ENCODE data around the gene PRF1.

DNA sequence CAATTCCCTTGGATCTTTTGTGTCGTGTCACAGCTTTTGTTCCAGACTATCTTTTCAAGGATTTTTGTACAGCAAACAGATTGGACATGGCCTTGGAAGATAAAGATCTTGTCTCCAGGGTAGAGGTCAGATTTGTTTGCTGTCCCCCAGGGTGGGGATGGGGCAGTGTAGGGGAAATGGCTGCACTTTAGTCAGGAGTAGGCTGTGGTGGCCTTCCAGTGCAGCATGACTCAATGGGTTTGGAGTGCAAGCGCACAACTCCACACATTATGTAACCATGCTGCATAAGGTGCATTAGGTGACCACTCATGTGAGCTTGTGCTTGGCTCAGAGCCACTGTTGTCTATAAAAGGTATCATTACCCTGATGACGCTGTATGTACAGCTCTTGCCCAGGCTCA, 45.9 kb upstream of the PRF1 start:
- TF ChIP-seq RAD21 (IDR thresholded peaks at IDR 0.05; ENCODE audit: low read depth): no peak
- TF ChIP-seq EP300 (IDR thresholded peaks at IDR 0.05; ENCODE audit: borderline replicate concordance): no peak
- no peak for TF ChIP-seq YY1 (IDR thresholded peaks at IDR 0.05; ENCODE audit: low read depth)
